Mucosa of gallbladder (tissue), 1 donor: ENCODE data around the gene BRCC3. TPM values are rescaled to one million over a fixed set of nuclear protein-coding genes. Genes with fewer than 3 reads are reported as not detected.
"Not testable (repeated sequence)": the region's sequence is repeated elsewhere in the genome, so short reads cannot be mapped to it uniquely, and the experiment has no call there.

ENCODE experiments used
- DNase-seq: peaks from one replicate; pipeline ENCODE4 v3.0.0-alpha.2; 2020; ENCODE audit warnings: low spot score
- total RNA-seq: library from RNA; stranded (reverse); gene quantifications from one replicate; pipeline ENCODE4 v1.2.1, GENCODE V29; 2021
- donor health status: DM: no; HTN: no; CAD: no.

Gene BRCC3
- total RNA-seq, 1 donor from 2014 or later = 15.5 TPM

DNA sequence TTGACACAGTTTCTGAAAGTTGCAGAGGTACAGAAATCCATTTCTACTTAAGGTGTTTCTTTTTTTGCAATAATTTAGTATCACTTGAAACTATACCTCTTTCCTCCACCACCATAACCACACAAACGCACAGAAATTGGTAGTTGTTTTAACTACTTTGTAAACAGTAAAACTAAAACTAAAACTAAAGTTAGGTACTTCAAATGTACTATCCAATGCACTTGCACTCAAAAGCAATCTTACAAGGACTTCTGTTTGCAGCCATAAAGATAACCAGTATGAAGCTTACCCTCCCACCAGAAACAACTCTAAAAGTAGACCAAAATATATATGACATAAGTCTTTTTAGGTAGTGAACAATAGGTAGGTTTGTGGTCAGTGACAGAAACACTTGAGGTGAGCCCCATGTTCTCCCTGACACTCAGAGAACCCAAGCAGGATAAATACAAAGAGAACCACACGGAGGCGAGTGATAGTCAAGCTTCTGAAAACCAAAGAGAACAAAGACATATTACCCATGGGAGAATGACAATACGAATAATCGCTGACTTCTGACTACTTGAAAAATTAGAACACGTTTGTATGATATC is 72.7 kb downstream of the BRCC3 start:
- DNase-seq = no peak

- no peak for DNase-seq
Measured at GRCh38 chrX:155144926-155145325, 73.6 kb downstream of the BRCC3 start.

DNA sequence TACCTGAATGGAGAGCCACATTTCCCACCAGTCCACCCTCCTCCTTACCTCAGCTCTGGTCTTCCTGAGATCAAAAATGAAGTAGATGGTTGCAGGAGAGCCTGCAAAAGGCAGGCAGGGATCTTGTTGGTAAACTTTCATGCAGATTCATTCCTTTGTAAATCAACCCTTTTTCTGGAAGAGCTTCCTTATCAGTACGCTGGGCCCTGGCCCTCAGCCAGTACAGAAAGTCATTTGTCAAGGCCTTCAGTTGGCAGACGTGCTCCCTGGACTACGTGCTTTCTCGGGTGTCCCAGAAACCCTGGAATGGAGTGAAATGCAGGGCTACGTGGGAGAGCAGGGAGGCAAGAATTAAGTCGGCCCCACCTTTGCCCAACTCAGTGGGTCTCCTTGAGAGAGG is 76.3 kb downstream of the BRCC3 start:
- not testable (repeated sequence) for DNase-seq

DNA sequence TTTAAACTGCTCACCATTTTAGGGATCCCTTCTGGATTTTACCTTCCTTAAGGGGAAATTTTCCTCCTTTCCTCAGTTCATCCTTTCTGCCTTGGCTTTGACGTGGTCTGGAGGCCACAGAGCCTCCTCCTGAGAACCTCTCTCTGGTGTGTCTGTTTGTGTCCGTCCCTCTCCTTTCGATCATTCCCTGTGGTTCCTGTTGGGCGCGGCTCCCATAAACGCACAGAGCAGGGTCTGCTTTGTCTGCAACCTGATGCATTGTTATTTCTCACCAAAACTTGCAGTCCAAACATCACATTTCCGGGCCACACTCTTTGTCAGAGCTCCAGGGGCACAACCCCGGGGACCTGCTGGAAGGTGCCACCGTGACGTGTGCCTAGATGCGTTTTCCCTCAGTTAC is 76.9 kb downstream of the BRCC3 start:
- DNase-seq = not testable (repeated sequence)

DNA sequence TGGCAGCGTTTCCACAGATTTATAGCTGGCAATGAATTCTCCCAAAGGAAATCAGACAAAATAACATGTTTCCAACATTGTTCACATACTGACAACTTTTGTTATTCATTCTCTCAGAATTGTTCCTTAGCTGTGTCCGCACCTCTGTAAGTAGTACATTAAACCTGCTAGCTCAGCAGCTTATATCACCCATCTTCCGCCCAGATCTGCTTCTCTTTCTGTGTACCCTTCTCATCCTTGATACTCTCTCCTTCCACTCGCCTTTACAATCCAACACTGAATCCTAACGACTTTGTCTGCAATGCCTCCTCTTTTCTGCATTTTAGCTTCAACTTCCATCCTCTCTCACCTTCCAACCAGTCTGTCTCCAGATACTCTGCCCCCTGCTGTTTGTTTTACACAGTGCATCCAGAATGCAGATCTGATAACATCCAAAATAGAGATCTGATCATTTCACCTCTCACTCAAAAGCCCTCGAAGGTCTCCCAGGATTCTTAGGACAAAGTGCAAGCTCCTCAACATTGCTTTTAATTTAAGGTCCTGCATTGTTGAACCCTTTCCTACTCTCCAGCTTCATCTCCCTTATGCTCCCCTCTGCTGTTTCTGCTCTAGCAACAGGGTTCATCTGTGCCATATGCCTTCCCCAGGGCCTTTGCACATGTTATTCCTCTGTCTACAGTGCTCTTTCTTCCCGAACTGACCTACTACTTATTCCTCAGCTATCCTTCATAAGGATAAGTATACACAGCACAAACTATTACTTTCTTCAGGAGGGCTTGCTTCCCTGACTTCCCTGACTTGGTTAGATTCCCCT is 77.6 kb downstream of the BRCC3 start:
- peak; percentile 22 for DNase-seq

DNA sequence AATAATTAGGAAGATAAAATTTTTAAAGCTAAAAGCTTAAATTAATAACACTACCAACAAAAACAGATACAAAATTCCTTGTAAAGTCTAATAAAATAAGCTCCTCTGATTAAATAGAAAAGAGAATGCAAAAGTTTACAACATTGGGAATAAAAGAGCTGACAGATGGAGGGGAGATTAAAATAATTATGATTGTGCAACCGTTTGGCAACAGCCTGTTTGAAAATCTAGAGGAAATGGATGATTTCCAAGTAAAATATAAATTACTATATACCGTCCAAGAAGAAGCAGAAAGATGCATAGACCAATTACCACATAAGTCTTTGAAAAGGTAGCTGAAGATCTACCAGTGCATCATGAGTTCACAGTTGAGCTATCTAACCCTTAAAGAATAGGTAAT is 98.6 kb downstream of the BRCC3 start:
- no peak for DNase-seq

Other genes starting within 250 kb of the BRCC3 start
- gene SMIM9, start 236.8 kb upstream of the BRCC3 start, total RNA-seq = not detected
- 31.7 TPM for gene F8A1, start 185.2 kb upstream of the BRCC3 start, total RNA-seq
- gene F8, start 48.8 kb upstream of the BRCC3 start, total RNA-seq = 5.5 TPM
- gene FUNDC2, start 44.7 kb upstream of the BRCC3 start, total RNA-seq = 82.7 TPM
- gene CMC4, start 372 bp upstream of the BRCC3 start, total RNA-seq = 10.1 TPM
- 18.7 TPM for gene MTCP1, start 372 bp upstream of the BRCC3 start, total RNA-seq
- gene VBP1, start 145.0 kb downstream of the BRCC3 start, total RNA-seq = 36.9 TPM
- gene RAB39B, start 193.0 kb downstream of the BRCC3 start, total RNA-seq = 1.2 TPM